Central memory CD8-positive, alpha-beta T cell (primary cell): ENCODE data around the gene HELB.

Experiments used
- ATAC-seq: fragments of 150-1000 bp; cut with Tn5 transposase; replicated peaks from 2 replicates; pipeline ENCODE4 v1.10.0; 2022; ENCODE audit warnings: mild to moderate bottlenecking, moderate FRiP score, moderate number of reproducible peaks; ENCODE audit not compliant: poor library complexity, severe bottlenecking; ENCODE audit errors: extremely low read depth
- DNase-seq, 2 donors: peaks; one replicate each; pipeline ENCODE4 v3.0.0; 2021; ENCODE audit warnings: low spot score in 2 of 2
- H3K27ac Mint-ChIP-seq: one replicate; pipeline ENCODE4 v1.8.0; 2022; ENCODE audit warnings: low read depth, mild to moderate bottlenecking, moderate library complexity, mixed read lengths
- H3K27me3 Mint-ChIP-seq: one replicate; pipeline ENCODE4 v1.8.0; 2022; ENCODE audit warnings: mixed read lengths
- H3K36me3 Mint-ChIP-seq: one replicate; pipeline ENCODE4 v1.8.0; 2022; ENCODE audit warnings: mild to moderate bottlenecking, moderate library complexity, mixed read lengths; ENCODE audit not compliant: insufficient read depth
- H3K4me1 Mint-ChIP-seq: one replicate; pipeline ENCODE4 v1.8.0; 2022; ENCODE audit warnings: mixed read lengths
- H3K4me3 Mint-ChIP-seq: one replicate; pipeline ENCODE4 v1.8.0; 2022; ENCODE audit warnings: mild to moderate bottlenecking, moderate library complexity, mixed read lengths
- H3K9me3 Mint-ChIP-seq: one replicate; pipeline ENCODE4 v1.8.0; 2022; ENCODE audit warnings: mixed read lengths

HELB gene

DNA sequence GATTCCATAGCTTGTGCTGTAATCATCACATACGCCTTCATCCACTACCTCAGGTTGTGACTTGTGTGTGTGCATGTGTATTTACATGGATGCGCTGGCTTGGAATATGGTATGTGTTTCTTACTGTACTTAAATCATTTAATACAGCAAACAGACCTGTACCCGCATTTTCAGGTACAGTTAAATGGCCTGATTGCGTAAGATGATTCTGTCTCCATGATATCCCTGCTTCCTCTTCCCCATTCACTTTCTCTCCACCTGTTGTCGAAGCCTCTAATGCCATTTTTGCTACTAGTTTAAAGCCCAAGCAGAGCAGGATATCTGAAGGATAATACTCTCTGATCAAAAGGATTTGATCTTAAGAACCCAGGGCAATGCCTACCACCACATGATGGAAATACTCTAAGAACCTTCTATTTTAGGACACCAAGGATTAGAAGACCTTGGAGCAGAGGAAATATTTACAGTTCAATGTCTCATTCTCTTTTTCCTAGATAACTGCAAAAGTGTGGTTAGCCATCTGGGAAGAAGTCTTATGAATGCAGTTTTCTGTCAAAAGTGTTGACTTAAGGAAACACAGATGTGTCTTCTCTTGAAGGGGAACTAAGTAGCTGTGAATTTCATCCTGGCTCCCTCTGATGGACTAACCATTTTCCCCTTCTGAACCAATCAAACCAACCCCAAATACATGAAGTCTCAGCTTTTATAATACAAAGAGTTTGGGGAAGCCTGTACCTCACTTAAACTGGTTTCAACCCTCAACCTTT is 78.7 kb downstream of the HELB start:
- Mint-ChIP-seq H3K9me3 (no peaks in the 10 kb centered on the region), H3K36me3 (peaks cover 3% of the 10 kb centered on the region), H3K4me1 (no peaks in the 10 kb centered on the region), H3K27me3 (no peaks in the 10 kb centered on the region), H3K27ac (no peak overlapping the region), H3K4me3 (no peak overlapping the region)
- DNase-seq (no peak), ATAC-seq (no peak)

DNA sequence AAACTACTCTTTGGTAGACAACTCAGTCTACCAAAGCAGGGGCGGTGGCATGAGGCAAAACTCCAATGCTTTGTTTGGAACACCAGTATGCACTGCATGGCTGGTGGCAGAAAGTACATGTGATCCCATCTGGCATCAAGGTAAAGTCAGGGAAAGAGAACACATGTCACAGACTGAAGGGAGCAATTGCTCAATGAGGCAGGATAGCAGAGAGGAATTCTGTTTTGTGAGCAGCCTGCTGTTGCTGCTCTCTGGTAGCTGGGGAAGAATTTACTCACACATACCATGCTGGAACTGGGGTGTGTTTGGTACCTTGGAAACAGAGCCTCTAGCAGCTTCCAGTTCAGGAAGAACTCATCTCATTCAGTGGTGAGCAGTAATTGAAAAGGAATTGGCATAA is 84.8 kb downstream of the HELB start:
- Mint-ChIP-seq H3K27ac (no peak overlapping the region), H3K4me3 (no peak overlapping the region), H3K9me3 (no peaks in the 10 kb centered on the region)

More for the DNA sequence above, 84.8 kb downstream of the HELB start:
- ATAC-seq (no peak), DNase-seq (no peak)
- H3K4me1 Mint-ChIP-seq = no peaks in the 10 kb centered on the region
- H3K36me3 Mint-ChIP-seq = no peaks in the 10 kb centered on the region
- no peaks in the 10 kb centered on the region for H3K27me3 Mint-ChIP-seq
